Urinary bladder (tissue), 4 donors: ENCODE data around the gene PDE4DIP. TPM values are rescaled to one million over a fixed set of nuclear protein-coding genes. Genes with fewer than 3 reads are reported as not detected.
"Not testable (repeated sequence)": the region's sequence is repeated elsewhere in the genome, so short reads cannot be mapped to it uniquely, and the experiment has no call there.

Experiments
- DNase-seq: peaks from one replicate; pipeline ENCODE4 v3.0.0-alpha.2; 2015; ENCODE audit errors: extremely low spot score
- H3K27ac ChIP-seq: one replicate; pipeline ENCODE4 v1.5.1; 2013; ENCODE audit warnings: low read depth, mild to moderate bottlenecking, moderate library complexity
- H3K36me3 ChIP-seq: one replicate; pipeline ENCODE4 v1.6.1; 2013; ENCODE audit warnings: mild to moderate bottlenecking, moderate library complexity; ENCODE audit not compliant: insufficient read depth
- H3K4me1 ChIP-seq: one replicate; pipeline ENCODE4 v1.6.1; 2013; ENCODE audit warnings: mild to moderate bottlenecking, moderate library complexity; ENCODE audit not compliant: insufficient read depth
- H3K4me3 ChIP-seq: one replicate; pipeline ENCODE4 v1.5.1; 2013; ENCODE audit warnings: low read depth, low read length
- WGBS: extraction: QIAGEN DNeasy Blood & Tissue Kit; methylation state at CpG from one replicate; pipeline ENCODE4 v1.1.7; 2013; 5-methylcytosine and 5-hydroxymethylcytosine counted together
- polyA plus RNA-seq: library from polyadenylated mRNA; stranded (reverse); fragments of 200-250 nt; gene quantifications from one replicate; pipeline ENCODE4 v1.2.3, GENCODE V29; 2013
- total RNA-seq: library from RNA; depleted of rRNA; stranded (reverse); fragments of >200 nt; gene quantifications from one replicate; pipeline ENCODE4 v1.2.3, GENCODE V29; 2014
- donor health status: healthy with polysubstance abuse.
- donor health status: healthy.

Gene PDE4DIP
- total and polyA plus RNA-seq, 2 donors, result 18.1 to 127 TPM

- not testable (repeated sequence) for H3K4me1 ChIP-seq, DNase-seq, H3K4me3 ChIP-seq, H3K27ac ChIP-seq, H3K36me3 ChIP-seq
- WGBS, result no CpG with 5 or more reads among the region's 5 CpGs
Measured at GRCh38 chr1:148853363-148853762, 9.1 kb downstream of the PDE4DIP start.

DNA sequence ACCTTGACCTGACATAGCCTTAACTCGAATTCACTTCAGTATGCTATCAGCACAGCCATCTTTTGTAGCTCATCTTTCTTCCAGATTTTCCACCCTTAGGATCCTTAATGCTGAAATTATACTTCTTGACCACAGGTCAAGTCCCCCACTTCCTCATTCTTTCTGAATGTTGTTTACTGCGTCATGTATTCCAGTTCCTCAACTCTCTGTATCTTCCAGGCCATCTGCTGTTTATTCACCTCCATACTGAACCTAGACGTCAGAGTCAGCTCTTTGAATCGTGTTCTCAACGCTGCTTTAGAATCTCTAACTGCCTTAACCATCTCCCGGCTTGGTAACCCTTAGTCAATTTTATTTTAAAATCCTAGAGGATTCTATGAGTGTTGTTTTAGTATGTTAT lies 9.8 kb downstream of the PDE4DIP start:
- not testable (repeated sequence) for H3K27ac ChIP-seq, H3K36me3 ChIP-seq, H3K4me3 ChIP-seq, H3K4me1 ChIP-seq, DNase-seq
- no CpG with 5 or more reads among the region's 6 CpGs for WGBS

DNA sequence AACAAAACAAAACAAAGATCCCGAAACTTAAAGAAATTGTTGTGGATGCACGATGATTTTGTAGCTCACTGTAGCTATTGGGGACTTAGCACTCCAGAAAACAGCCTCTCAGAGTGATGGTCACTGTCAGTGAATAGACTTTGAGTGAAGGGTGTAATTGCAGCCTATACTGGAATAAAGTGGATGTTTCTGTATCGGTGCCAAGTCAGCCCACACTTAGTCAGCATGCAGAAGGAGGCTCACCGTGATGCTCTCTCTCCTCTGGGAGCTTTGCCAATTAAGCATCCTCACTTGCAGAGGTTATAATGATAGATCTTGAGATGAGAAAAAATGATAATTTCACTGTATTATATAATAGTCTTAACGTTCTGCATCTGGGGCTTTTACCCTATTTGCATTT lies 11.1 kb downstream of the PDE4DIP start:
- H3K4me3 ChIP-seq, DNase-seq, H3K27ac ChIP-seq, H3K4me1 ChIP-seq, H3K36me3 ChIP-seq: not testable (repeated sequence)
- WGBS, result 100% methylated on average over 1 of the region's 5 CpGs

DNA sequence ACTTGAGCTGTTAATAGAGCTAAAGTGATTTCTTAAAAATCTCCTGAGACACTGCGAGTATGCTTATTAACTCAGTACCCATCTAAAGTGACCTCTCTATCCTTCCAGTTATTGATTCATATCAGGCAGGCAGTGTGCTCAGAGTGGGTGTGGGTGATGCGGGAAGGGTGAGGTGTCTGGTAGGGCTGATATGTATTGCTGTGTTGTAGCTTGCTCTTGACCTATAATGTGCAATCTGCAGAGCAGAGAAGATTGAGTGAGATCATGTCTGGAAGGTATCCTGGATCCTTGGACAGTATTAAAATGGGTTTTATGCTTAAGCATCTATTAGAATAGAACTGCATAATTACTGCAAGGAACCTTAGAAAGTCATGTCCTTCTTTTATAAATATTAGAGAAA lies 15.8 kb downstream of the PDE4DIP start:
- H3K4me1 ChIP-seq, H3K27ac ChIP-seq, H3K4me3 ChIP-seq, DNase-seq, H3K36me3 ChIP-seq: not testable (repeated sequence)
- WGBS, result no CpG with 5 or more reads among the region's 2 CpGs

DNA sequence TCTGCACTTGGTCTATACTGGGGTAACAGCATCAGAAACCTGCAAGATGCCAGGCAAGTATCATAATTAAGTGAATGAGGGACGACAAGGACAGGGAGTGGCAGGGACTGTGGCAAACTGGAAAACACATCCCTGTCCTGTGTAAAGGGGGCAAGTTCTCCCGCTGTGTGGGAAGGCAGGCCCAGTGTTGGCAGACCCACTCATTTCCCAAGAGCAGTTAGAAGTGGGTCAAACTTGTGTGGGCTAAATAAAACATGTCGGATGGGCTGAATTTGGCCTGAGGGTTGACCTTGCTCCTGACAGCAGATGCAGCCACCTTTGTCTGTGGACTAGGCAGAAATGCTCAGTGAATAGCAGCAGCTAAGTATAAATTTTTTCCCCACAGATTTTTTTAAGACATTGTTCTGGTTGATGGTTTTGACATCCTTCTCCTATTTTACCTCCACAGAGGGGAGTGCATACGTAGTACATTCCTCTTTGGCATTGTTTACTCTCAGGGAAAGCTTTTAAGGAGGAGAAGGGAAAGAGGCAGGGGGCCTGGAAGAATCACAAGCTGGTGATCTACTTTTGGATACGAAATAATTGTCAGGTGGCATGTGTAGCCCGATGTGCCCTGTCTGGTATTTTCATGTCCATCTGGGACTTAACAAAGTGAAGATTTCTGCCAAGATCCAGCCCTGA lies 16.5 kb downstream of the PDE4DIP start:
- H3K36me3 ChIP-seq, DNase-seq, H3K27ac ChIP-seq, H3K4me3 ChIP-seq, H3K4me1 ChIP-seq: not testable (repeated sequence)
- no CpG with 5 or more reads among the region's 6 CpGs for WGBS

GRCh38 chr1:148862590-148862989 lies 18.4 kb downstream of the PDE4DIP start:
- H3K27ac ChIP-seq, DNase-seq, H3K36me3 ChIP-seq, H3K4me1 ChIP-seq, H3K4me3 ChIP-seq: not testable (repeated sequence)
- no CpG with 5 or more reads among the region's 3 CpGs for WGBS

DNA sequence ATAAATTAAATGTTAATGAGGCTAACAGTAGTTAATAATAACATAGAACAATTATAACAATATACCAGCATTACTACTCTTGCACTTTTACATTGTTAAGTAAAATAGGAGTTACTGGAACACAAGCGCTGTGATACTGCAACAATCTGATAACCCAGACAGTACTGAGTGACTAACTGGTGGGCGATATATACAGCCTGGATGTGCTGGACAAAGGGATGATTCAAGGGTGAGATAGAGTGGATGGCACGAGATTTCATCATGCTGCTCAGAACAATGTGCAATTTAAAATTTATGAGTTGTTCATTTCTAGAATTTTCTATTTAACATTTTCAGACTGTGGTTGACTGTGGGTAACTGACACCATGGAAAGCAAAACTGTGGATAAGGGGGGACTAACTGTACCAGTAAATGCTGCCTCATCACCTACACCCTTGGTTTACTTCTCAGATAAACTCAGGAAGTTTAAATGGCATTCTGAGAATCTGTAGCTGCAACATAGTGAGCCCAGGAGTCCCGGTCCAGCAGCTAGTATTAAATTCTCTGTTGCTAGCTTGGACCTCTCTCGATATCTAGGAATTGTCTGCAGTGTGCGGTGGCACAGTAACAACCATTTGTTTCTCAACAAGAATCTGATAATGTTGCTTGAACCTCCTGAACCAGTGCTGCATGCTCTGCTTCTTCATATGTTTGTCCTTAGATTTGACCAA lies 24.9 kb downstream of the PDE4DIP start:
- not testable (repeated sequence) for DNase-seq, H3K27ac ChIP-seq, H3K36me3 ChIP-seq, H3K4me1 ChIP-seq, H3K4me3 ChIP-seq
- WGBS, result no CpG with 5 or more reads among the region's 6 CpGs

DNA sequence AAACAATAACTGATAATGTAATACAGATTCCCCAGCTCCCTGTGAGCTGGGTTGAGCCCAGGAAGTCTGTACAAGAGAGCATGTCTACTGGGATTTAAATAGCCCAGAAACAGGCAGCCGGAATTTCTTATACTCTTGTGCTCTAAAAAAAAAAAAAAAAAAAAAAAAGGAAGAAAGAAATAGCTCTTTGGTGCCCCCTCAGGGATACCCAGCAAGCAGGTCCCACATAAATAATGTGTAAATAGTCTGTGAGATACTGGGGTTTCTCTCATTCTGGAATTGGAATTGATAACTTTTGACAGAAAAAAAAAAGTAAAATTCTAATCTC lies 25.4 kb downstream of the PDE4DIP start:
- H3K36me3 ChIP-seq, H3K4me3 ChIP-seq, DNase-seq, H3K27ac ChIP-seq, H3K4me1 ChIP-seq: not testable (repeated sequence)
- no CpG with 5 or more reads among the region's 1 CpG for WGBS

DNA sequence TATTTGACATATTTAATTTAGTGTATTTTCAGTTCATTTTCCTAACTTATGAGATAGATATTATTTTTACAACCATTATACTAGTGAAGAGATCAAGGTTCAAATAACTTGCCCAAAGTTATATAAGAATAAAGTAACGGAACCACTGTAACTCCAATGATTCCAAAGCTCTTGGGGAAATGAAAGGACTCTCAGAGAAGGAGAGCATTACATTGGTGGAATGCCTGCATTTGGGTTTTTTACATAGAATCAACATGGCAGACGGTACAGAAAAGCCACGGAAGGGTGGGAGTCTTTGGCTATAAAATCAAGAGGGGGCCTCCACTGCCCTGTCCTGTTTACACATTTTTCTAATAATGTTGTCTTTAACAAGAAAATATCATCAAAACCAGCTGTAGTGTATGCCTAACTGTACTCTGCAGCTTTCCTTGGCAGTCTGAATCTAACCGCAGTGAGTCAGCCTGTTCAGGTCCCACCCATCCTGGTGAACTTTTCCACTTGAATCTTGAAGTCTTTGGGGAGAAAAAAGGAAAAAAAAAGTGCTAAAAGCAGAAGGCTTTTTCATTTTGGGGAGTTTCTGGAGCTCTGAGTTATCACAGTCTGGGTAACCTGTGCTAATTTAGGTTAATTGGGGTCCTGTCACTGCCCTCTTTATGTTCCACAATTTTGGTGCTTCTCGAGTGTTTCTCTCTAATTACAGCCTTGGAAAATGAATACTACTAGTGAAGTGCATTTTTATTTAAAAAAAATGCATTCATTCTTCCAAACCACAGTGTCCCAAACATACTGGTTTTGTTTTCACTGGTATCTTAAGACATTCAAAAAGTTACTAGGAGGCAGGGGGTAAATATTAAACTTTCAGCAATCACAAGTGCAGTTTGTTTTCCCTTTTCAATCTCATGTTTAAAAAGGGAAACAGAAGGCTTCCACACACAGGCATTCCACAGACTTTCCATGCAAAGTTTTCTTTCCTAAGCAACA lies 30.5 kb downstream of the PDE4DIP start:
- H3K27ac ChIP-seq, result not testable (repeated sequence)

GRCh38 chr1:148879812-148880416 lies 35.7 kb downstream of the PDE4DIP start:
- not testable (repeated sequence) for H3K27ac ChIP-seq, DNase-seq, H3K36me3 ChIP-seq, H3K4me1 ChIP-seq, H3K4me3 ChIP-seq
- WGBS, result no CpG with 5 or more reads among the region's 2 CpGs

More for the DNA sequence above, 30.5 kb downstream of the PDE4DIP start:
- H3K36me3 ChIP-seq, H3K4me3 ChIP-seq, DNase-seq, H3K4me1 ChIP-seq: not testable (repeated sequence)
- 33% methylated on average over 1 of the region's 5 CpGs for WGBS

DNA sequence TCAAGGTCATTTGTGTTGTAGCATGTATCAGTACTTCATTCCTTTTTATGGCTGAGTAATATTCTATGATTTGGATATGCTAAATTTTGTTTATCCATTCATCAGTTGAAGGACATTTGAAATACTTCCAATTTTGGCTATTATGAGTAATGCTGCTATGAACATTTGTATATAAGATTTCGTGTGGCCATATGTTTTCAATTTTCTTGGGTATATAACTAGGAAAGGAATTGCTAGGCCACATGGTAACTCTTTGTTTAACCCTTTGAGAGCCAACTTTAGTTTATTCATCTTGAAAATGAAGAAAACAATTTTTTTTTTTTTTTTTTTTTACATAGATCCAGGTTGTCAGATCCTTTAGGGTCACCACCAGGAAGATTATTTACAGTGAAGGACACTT lies 37.0 kb downstream of the PDE4DIP start:
- WGBS, result no CpG with 5 or more reads among the region's 1 CpG
- not testable (repeated sequence) for H3K4me3 ChIP-seq, H3K36me3 ChIP-seq

DNA sequence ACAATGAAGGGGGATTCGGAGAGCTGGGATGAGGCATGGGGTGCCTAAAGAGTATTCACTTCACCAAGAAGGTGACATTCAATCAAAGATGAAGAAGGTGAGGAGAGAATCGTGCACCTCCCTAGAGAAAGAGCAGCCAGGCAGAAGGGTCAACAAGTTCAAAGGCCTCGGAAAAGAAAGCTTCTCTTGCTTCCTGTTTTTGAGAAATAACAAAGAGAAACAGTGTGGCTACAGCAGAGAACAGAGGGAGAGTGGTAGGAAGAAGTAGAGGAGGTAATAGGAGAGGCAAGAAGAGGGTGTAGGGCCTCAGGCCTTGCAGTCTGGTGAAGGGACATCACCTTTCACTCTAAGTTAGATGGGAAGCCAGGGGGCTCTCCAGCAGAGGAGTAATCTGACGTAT lies 41.0 kb downstream of the PDE4DIP start:
- H3K36me3 ChIP-seq, H3K4me3 ChIP-seq, H3K4me1 ChIP-seq, H3K27ac ChIP-seq, DNase-seq: not testable (repeated sequence)
- WGBS, result 63% methylated on average over 2 of the region's 4 CpGs

More for the DNA sequence above, 37.0 kb downstream of the PDE4DIP start:
- not testable (repeated sequence) for H3K4me1 ChIP-seq, H3K27ac ChIP-seq, DNase-seq

DNA sequence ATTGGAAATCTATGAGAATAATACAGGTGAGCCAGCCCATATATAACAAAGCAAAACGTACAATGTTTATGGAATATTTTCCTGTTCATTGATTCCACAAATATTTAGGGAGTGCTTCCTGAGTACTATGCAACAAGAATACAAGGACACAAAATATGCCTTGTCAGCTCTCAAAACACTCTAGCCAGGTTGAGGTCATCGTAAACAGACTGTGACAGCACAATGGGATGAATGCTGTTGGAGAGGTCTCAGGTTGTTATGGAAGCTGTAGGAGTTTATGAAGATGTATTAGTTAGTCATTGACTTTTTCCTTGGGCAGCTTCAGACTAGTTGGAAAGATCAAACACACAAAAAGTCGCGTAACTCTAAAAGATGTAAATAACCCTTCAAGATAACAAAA lies 42.1 kb downstream of the PDE4DIP start:
- no CpG with 5 or more reads among the region's 4 CpGs for WGBS
- not testable (repeated sequence) for H3K4me1 ChIP-seq, H3K36me3 ChIP-seq, H3K27ac ChIP-seq, DNase-seq, H3K4me3 ChIP-seq
